Raji (cell line): ENCODE results near the gene NR2F2.

Experiments used
- POLR2A ChIP-seq: IDR thresholded peaks from 2 replicates; pipeline ENCODE4 v1.6.1; 2011; ENCODE audit warnings: low read depth, low read length, control low read depth; ENCODE audit not compliant: insufficient read depth

NR2F2 gene

DNA sequence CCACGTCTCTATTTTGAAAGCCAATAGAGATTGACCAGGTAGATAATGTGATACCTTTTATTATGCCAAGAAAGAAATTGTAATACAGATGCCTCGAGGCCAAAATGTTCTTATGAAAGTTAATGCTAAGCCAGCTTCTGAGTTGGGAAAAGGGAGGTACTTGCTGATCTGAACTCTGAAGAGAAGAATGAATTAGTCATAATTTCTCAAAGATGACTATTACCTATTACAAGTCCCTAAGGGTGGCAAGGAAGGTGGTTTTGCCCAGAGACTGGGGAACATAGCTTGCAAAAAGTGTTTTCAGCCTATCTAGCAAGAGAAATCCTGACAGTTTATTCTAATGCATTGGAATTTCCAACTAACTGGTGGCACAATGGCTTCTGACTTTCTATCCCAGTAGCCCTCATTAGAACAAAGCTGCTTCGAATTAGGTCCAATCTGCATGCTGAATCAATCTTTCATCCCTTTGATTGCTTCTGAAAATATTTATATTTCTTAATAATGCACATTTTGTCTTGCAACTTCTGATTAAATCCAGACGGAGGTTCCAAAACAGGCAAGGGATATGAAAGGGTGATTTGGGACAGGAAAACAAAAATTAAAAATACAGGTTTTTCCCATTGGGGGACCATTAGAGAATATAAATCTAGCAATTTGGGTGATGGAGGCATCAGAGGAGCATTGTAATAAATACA lies 17.7 kb upstream of the NR2F2 start:
- no peak for TF ChIP-seq POLR2A

DNA sequence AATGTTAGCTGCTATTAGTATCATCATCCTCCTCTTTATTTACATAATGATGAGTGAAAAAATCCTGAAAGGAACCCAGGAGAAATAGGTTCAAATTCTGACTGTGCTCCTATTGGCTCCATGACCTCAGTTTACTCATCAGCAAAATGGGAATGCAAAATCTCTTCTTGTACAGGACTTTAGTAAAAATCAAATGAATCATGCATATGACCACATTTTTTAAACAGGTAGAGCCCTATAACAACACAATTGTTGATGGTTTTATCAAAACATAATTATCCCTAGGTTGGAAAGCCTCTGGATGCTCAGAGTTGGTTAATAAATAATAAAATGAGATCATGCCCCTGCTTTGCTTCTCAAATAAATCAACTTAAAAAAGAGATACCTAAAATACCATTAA lies 16.0 kb upstream of the NR2F2 start:
- TF ChIP-seq POLR2A: no peak

DNA sequence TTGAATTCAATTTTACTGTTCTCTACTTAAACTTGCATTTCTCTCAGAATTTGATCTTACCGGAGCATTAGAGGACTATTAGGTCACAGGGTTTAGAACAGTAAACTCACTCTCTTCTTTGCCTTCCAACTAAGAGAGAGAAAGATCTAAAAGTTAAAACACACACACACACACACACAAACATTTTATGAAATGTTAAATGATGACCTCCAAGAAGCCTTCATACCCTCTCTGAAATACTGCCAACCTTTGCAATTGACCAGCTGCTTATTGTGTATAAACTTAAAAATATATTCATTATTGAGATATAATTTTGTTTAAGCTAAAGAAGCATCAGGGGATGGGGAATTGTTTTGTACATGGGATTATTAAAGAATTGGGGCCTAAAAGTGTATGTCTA lies 15.5 kb upstream of the NR2F2 start:
- no peak for TF ChIP-seq POLR2A

- no peak for TF ChIP-seq POLR2A
Observed at GRCh38 chr15:96316953-96317629, 13.4 kb upstream of the NR2F2 start.

DNA sequence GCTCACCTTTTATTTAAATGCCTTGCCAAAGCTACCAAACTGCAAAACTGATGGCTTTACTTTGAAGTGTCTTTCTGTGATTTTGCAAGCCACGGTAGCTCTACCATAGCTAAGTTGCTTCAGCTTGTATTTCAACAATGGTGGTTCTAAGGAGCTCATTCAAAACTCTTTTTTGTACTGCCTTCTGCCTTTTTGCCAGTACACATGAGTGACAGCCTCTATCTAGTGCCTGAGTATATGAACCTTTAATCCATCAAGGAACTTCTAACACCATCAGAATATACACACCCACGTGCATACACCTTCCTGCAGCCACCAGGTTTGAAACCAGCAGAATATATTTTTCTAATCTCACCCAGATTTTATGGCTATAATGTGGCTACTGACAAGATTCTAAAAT lies 10.4 kb upstream of the NR2F2 start:
- TF ChIP-seq POLR2A: no peak

DNA sequence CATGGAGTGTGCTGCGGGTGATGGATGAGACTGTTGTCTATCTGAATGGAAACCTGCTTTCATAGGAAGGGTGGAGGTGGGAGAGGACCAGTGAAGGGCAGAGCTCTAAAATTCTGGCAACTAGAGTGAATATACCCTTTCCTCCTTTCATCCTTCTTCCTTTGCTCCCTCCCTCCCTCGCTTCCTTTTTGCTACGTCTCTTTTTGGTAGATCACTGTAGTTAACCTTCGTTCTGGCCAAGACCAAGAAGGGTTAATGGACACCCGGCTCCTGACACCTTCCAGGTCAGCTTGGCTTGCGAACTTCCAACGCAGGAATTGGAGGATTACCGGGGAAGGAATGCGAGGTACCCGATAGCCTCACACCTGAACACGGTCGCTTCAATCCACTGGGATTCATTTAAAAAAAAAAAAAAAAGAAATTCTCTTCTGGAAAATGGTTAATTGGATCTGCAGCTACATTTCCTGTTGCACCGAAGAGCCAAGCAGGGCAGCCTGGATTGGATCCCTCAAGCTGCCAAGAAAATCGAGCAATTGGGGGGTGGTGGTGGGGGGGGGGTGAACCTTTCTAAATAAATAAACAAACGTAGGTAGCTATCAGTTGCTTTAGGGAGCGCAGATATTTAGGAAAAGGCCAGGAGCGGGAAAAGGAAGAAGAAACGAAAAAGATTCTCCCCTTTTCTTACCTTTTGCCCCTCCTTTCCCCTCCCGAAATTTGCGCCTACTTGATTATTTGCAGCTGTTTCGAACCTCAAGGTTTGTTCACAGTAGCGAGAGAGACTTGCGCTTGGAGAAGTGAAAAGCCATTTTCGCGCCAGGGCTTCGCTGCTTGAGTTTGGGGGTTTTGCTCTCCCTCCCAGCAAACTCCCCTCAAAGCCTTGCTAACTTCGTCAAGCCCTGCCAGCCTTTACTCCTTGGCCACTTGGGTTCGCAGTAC lies 9.5 kb upstream of the NR2F2 start:
- no peak for TF ChIP-seq POLR2A

GRCh38 chr15:96321639-96322535 lies 8.6 kb upstream of the NR2F2 start:
- no peak for TF ChIP-seq POLR2A

DNA sequence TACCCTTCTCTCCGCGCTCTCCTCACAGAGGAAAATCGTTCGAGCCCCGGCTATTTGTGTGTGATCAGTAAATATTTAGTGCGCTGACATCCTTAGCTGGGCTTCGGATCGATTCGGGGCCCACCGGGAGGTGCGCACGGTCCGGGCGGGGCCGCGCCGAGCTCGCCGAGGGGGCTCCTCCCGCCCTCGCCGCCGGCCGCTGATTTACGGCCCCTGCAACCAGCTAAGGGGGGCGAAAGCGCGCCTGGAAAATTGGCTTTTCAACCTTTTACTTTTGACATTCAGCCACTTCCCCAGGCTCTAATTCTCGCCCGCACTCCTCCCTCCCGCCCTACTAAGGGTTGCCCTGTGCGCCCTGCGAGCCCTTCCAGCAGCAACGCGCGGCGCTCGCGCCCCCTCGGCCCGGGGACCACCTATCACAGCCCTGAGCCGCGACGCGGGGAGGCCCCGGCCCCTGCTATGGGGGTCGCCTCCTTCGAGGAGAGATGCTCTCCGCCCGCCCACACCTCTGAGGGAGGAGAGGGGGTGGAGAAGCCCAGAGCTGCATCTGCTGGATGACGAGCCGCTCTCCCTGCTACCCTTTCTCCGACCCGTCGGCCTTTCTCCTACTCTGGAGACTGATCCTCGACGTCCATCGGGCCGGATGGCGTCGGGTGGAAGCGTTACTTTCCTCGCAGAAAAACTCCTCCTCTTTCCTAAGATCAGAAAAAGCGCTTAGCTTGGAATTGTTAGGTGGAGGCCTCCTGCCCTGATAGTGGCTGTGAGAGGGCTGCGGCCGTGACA lies 7.8 kb upstream of the NR2F2 start:
- TF ChIP-seq POLR2A: no peak

GRCh38 chr15:96323319-96324145 lies 7.0 kb upstream of the NR2F2 start:
- no peak for TF ChIP-seq POLR2A

DNA sequence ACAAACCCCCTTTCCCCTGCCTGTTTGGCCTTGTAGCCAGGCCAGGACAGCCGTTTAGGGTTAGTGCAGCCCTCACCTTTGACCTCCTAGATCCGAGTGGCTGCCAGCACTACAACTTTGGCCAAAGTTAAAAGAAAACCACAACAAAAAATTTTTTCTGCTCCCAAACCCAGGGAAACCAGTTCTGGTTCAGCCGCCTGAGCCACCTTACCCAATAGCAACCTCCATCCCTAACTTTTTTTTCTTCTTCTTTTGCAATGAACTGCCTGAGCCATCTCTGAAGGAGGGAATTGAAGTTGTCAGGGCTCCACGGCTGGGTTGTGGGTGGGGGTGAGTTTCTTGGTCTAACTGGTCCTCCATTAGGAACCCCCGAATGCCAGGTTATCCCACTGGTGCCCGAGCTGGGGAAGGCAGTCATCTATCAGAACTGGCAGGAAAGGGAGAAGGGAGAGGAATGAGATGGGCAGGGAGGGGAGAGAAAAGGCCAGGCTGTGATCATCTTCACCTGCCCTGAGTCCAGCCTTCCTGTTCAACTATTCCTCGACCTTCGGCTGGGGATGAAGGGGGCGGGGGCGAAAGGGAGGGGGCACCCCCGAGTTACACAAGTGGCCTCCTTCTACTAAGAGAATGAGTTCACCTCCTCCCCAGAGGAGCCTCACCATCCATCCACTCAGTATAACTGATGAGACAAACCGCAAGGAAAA lies 6.2 kb upstream of the NR2F2 start:
- no peak for TF ChIP-seq POLR2A

- no peak for TF ChIP-seq POLR2A
Observed at GRCh38 chr15:96324940-96325540, 5.5 kb upstream of the NR2F2 start.

DNA sequence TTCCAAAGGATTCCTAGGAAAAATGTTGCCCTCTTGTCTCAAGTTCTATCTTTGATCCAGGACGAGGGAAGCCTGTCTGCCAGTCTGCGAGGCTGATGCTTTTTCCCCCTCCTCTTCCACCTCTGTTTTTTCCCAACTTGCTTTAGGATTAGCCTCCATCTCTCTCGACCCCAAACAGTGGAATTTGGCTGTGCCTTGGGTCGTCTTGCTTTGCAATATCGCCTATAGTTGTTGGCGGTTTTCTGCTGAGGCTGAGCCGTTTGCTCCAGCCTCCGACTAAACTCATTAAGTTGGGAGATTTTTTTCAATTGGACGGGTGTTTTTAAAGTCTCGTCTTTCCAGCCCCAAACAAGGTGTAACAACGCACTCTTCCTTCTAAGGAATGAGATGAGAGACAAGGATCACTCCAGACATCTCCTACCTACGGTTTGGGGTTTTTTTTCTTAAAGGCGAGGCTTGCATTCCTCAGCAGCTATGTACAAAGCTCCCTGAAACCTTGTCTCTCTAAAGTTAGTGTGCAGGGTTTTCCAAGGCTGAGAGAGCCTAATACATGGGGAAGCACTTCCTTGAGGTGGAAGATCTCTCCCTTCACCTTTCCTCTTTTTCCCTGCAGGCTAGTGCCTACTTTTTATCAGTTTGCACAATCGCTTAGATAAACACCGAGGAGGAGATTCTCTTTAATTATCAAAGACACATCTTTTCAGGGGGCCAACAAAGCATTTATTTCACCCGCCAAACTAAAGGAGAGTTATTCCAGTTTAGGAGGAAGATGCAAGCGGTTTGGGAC lies 4.8 kb upstream of the NR2F2 start:
- no peak for TF ChIP-seq POLR2A
